T-cell (primary cell): ENCODE data around the gene RSPRY1. TPM values are rescaled to one million over a fixed set of nuclear protein-coding genes. Genes with fewer than 3 reads are reported as not detected.

Experiments
- ATAC-seq, 4 experiments: fragments of 200-7000 bp in 3 of 4; fragments of 150-1000 bp in 1 of 4; cut with Tn5 transposase; replicated peaks in 1 of 4; 1 replicate in 3 of 4; 2 replicates in 1 of 4; pipeline ENCODE4 v1.10.0; 2021; ENCODE audit warnings: moderate library complexity in 3 of 4, mild to moderate bottlenecking in 2 of 4, moderate number of reproducible peaks in 1 of 4
- CTCF ChIA-PET, 2 donors: fragments of 300-600 bp; sonication (Branson Sonifier 250); formaldehyde crosslinking; loops; one replicate each; lab custom pipeline; 2022; ENCODE audit warnings: antibody characterized with exemption in 2 of 2; lab: Charles Lee
- POLR2A ChIA-PET, 2 donors: fragments of 300-600 bp; sonication (Branson Sonifier 250); formaldehyde crosslinking; loops; one replicate each; lab custom pipeline; 2022; ENCODE audit warnings: antibody characterized with exemption in 2 of 2; lab: Charles Lee
- DNase-seq, 35 experiments: peaks; one replicate each; pipeline versions ENCODE4 v3.0.0 to v3.0.0-alpha.2; 2013 to 2023
- H3K27ac ChIP-seq: one replicate; pipeline ENCODE4 v1.5.1; 2013; ENCODE audit warnings: low read length
- H3K27me3 ChIP-seq, 2 experiments: replicated peaks in 1 of 2; 1 replicate in 1 of 2; 2 replicates in 1 of 2; pipeline versions ENCODE4 v1.6.1 to v1.7.0; 2013; ENCODE audit warnings: low read length in 1 of 2, mixed read lengths in 1 of 2; ENCODE audit not compliant: control insufficient read depth in 2 of 2, insufficient read depth in 2 of 2; ENCODE audit errors: extremely low read depth in 1 of 2
- H3K36me3 ChIP-seq, 2 donors: 1 replicate in 1 of 2; 2 replicates in 1 of 2; pipeline versions ENCODE4 v1.6.1 to v1.7.0; 2013; ENCODE audit warnings: low read length in 1 of 2; ENCODE audit not compliant: control insufficient read depth in 2 of 2, insufficient read depth in 1 of 2; ENCODE audit errors: extremely low read depth in 1 of 2
- H3K4me1 ChIP-seq, 2 experiments: 1 replicate in 1 of 2; 2 replicates in 1 of 2; pipeline versions ENCODE4 v1.6.1 to v1.7.0; 2013; ENCODE audit warnings: low read length in 2 of 2, mixed read lengths in 1 of 2; ENCODE audit not compliant: insufficient read depth in 2 of 2, control insufficient read depth in 1 of 2; ENCODE audit errors: extremely low read depth in 1 of 2
- H3K4me3 ChIP-seq, 2 donors: 1 replicate in 1 of 2; 2 replicates in 1 of 2; pipeline versions ENCODE4 v1.5.1 to v1.7.0; 2013; ENCODE audit warnings: mild to moderate bottlenecking in 2 of 2, low read length in 1 of 2, moderate library complexity in 1 of 2; ENCODE audit not compliant: control insufficient read depth in 1 of 2; ENCODE audit errors: extremely low read depth in 1 of 2
- H3K9me3 ChIP-seq: 2 replicates; pipeline ENCODE4 v1.7.0; 2013
- H3K27ac Mint-ChIP-seq, 2 donors: one replicate each; pipeline ENCODE4 v1.8.0; 2020 to 2021; ENCODE audit warnings: mild to moderate bottlenecking in 2 of 2, mixed read lengths in 2 of 2
- H3K27me3 Mint-ChIP-seq, 2 donors: one replicate each; pipeline ENCODE4 v1.8.0; 2021 to 2022; ENCODE audit warnings: mixed read lengths in 2 of 2
- H3K36me3 Mint-ChIP-seq: one replicate; pipeline ENCODE4 v1.8.0; 2021; ENCODE audit warnings: mixed read lengths
- H3K4me1 Mint-ChIP-seq, 3 donors: one replicate each; pipeline ENCODE4 v1.8.0; 2020 to 2022; ENCODE audit warnings: mixed read lengths in 3 of 3, mild to moderate bottlenecking in 1 of 3
- H3K4me3 Mint-ChIP-seq, 3 donors: one replicate each; pipeline ENCODE4 v1.8.0; 2020 to 2022; ENCODE audit warnings: mild to moderate bottlenecking in 3 of 3, mixed read lengths in 3 of 3, moderate library complexity in 3 of 3
- H3K9me3 Mint-ChIP-seq, 3 donors: one replicate each; pipeline ENCODE4 v1.8.0; 2020 to 2022; ENCODE audit warnings: mixed read lengths in 3 of 3
- WGBS: methylation state at CpG from one replicate; pipeline ENCODE4 v1.1.5; 2013; ENCODE audit warnings: missing lambda C conversion rate; ENCODE audit not compliant: insufficient coverage; 5-methylcytosine and 5-hydroxymethylcytosine counted together
- total RNA-seq, 35 experiments: library from RNA in 6 of 35; stranded (reverse) in 6 of 35; fragments of 120-200 nt in 1 of 35; gene quantifications; one replicate each; pipeline versions ENCODE4 v1.2.1 to v1.2.4 and lab custom pipeline; 2013 to 2026

RSPRY1 gene
- total RNA-seq, 5 donors from 2014 or later (not counting 1 experiment from before 2014, with no cell fraction given), result 25.0 to 32.0 (median 28.2) TPM

DNA sequence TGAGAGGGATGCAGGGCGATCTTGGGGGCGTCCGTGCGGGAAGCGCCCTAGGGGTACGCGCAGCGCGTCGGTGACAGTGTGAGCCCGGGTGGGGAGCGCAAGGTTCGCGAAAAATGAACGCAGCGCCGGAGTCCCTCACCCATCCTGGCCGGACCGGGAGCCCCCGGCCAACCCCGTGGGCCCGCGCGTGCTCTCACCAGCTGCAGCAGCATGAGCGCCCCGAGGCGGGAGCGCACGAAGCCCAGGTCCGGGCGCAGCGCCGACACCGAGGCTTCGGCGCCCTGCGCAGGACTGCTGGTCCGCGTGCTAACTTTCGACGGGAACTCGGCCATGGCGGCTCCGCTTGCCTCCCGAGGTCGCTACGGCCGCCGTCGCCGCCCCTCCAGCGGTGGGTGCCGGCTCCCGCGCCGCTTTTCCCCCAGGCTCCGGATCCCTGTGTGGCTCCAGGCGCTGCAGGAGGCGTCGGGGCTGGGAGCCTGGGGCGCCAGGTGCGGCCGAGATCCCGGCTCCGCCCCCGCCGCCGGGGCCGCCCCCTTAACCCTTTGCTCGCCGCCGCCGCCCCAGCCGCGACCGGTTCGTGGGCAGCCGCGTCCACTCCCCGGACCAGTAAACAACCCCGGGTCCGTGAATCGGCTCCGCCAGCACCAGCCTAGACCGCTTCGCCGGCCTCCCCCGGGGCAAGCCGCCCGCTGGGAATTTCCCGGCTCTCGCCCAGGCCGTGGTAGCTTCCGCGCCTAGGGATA, 98.3 kb downstream of the RSPRY1 start, which contains the start of gene PLLP:
Gene PLLP, minus strand, starts transcription at position 464 of the 743 bp plus-strand sequence. Its CDS starts 132 bp downstream, at position 332.
- H3K27ac Mint-ChIP-seq, result no peak within 1 kb of the TSS
- no peaks in the 10 kb centered on the region for H3K36me3 Mint-ChIP-seq
- H3K27me3 ChIP-seq, result peaks cover 0 to 38% of the 10 kb centered on the region in 2 experiments
- H3K36me3 ChIP-seq, result no peaks in the 10 kb centered on the region
- H3K9me3 Mint-ChIP-seq, result no peaks in the 10 kb centered on the region
- POLR2A ChIA-PET, result no interaction called here
- H3K4me3 ChIP-seq, result peak within 1 kb of the TSS; percentile 54 to 67
- 4% methylated on average over 95 of the region's 95 CpGs for WGBS
- H3K4me1 ChIP-seq, result peaks cover 5 to 22% of the 10 kb centered on the region in 2 experiments
- CTCF ChIA-PET, result no interaction called here
- peaks cover 0 to 14% of the 10 kb centered on the region in 2 donors for H3K27me3 Mint-ChIP-seq
- H3K4me1 Mint-ChIP-seq, result peaks cover 29 to 42% (median 40%) of the 10 kb centered on the region in 3 donors
- DNase-seq (peak in 15 of 35 experiments; percentile 21 to 60 (median 39)), ATAC-seq (peak; percentile 71 to 78 (median 75))
- H3K27ac ChIP-seq, result no peak within 1 kb of the TSS
- peak within 1 kb of the TSS; percentile 71 to 89 (median 77) for H3K4me3 Mint-ChIP-seq
- H3K9me3 ChIP-seq, result no peaks in the 10 kb centered on the region

- 0% methylated on average over 11 of the region's 22 CpGs for WGBS
- Mint-ChIP-seq H3K27me3 (peaks cover 0 to 14% of the 10 kb centered on the region in 2 donors), H3K27ac (no peak overlapping the region), H3K4me1 (peaks cover 28 to 38% (median 36%) of the 10 kb centered on the region in 3 donors), H3K36me3 (no peaks in the 10 kb centered on the region), H3K4me3 (peak overlapping the region; percentile 68 to 89 (median 77)), H3K9me3 (no peaks in the 10 kb centered on the region)
- CTCF ChIA-PET, result no interaction called here
- Histone ChIP-seq H3K36me3 (no peaks in the 10 kb centered on the region), H3K27ac (no peak overlapping the region), H3K27me3 (peaks cover 0 to 38% of the 10 kb centered on the region in 2 experiments), H3K9me3 (no peaks in the 10 kb centered on the region), H3K4me1 (peaks cover 2 to 19% of the 10 kb centered on the region in 2 experiments), H3K4me3 (peak overlapping the region; percentile 54 to 67)
- ATAC-seq (peak in 2 of 4 experiments; percentile 32 to 47), DNase-seq (no peak)
- POLR2A ChIA-PET, result no interaction called here
Measured at GRCh38 chr16:57284952-57285363, 98.8 kb downstream of the RSPRY1 start.

DNA sequence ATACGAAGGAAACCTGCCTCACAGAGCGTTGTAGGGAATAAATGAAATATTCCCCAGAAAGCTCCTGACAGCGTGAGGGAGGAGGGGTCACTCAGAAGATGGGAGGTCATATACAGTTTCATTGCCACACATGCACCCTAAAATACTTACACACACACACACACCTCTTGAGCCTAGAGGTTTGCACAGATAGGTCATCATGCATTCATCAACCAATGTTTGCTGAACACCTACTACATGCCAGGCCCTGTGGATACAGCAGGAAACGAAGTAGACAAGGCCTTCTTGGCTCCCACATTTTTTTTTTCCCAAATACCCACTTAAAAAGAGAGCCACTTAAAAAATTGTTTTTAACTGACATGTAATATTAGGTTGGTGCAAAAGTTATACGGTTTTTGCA, 99.2 kb downstream of the RSPRY1 start:
- WGBS, result no CpG with 5 or more reads among the region's 5 CpGs
- H3K27ac Mint-ChIP-seq, result no peak overlapping the region
- Histone ChIP-seq H3K36me3 (no peaks in the 10 kb centered on the region), H3K4me1 (peaks cover 0 to 19% of the 10 kb centered on the region in 2 experiments), H3K27ac (no peak overlapping the region), H3K4me3 (peak overlapping the region in 1 of 2 donors; percentile 54), H3K9me3 (no peaks in the 10 kb centered on the region), H3K27me3 (peaks cover 0 to 38% of the 10 kb centered on the region in 2 experiments)
- POLR2A ChIA-PET, result no interaction called here
- no peak for ATAC-seq
- no peaks in the 10 kb centered on the region for H3K9me3 Mint-ChIP-seq
- peaks cover 0 to 14% of the 10 kb centered on the region in 2 donors for H3K27me3 Mint-ChIP-seq
- CTCF ChIA-PET, result no interaction called here
- peaks cover 24 to 34% (median 32%) of the 10 kb centered on the region in 3 donors for H3K4me1 Mint-ChIP-seq
- H3K4me3 Mint-ChIP-seq, result peak overlapping the region; percentile 43 to 89 (median 68)
- no peaks in the 10 kb centered on the region for H3K36me3 Mint-ChIP-seq
- no peak for DNase-seq

DNA sequence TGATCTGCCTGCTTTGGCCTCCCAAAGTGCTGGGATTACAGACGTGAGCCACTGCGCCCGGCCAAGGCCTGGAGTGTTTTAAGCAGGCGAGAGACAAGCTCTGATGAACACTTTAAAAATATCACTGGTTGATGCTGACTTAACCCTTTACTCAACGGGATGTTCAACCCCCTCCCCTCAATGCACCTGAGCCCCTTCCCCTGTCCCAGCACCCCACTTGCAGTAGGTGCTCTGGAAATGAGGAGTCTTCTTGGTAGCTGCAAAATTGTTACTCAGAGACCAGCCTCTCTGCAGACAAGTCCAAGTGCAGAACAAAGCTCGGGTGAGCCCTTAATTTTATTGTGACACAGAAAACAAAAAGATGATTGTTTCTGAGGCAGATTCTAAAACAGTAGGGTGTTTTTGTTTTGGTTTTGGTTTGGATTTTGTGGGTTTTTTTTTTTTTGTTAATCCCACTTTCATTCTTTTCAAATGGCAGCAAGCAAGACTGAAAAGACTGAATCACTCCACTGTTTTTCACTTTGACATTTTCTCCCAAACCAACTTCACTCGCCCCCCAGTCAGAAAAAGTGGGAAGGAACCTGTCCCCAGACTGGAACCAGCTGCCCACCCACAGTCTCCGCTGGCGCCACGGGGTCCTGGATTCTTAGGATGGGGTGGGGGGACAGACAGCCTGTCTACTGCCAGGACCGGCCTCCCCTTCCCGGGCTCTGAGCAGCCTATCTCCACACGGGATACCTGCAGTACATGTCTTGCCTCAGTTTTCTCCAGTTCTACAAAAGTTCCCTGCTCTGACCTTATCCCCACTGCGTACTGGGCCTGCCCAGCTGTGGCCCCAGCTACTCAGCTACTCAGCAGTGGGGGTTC, 103.5 kb downstream of the RSPRY1 start:
- Mint-ChIP-seq H3K4me3 (no peak overlapping the region), H3K4me1 (peaks cover 2 to 6% (median 5%) of the 10 kb centered on the region in 3 donors), H3K9me3 (no peaks in the 10 kb centered on the region), H3K27me3 (peaks cover 0 to 4% of the 10 kb centered on the region in 2 donors), H3K36me3 (no peaks in the 10 kb centered on the region), H3K27ac (peak overlapping the region in 1 of 2 donors; percentile 11)
- ATAC-seq (no peak), DNase-seq (no peak)
- Histone ChIP-seq H3K27ac (no peak overlapping the region), H3K27me3 (peaks cover 0 to 17% of the 10 kb centered on the region in 2 experiments), H3K36me3 (no peaks in the 10 kb centered on the region), H3K4me1 (peaks cover 0 to 8% of the 10 kb centered on the region in 2 experiments), H3K4me3 (no peak overlapping the region), H3K9me3 (no peaks in the 10 kb centered on the region)
- CTCF ChIA-PET, result no interaction called here
- WGBS, result 100% methylated on average over 5 of the region's 14 CpGs
- POLR2A ChIA-PET, result no interaction called here

Other genes starting within 250 kb of the RSPRY1 start
- gene CETP, start 224.4 kb upstream of the RSPRY1 start, total RNA-seq, result under 1 TPM in 3 of 5 donors, not detected in 2; 0.18 to 0.25 (median 0.19) TPM
- gene NLRC5, start 196.8 kb upstream of the RSPRY1 start, total RNA-seq, result 100 to 1,000 TPM; 390 to 711 (median 496) TPM
- 1 to 10 TPM; 5.5 to 9.3 (median 6.1) TPM for gene CPNE2, start 93.7 kb upstream of the RSPRY1 start, total RNA-seq
- 100 to 1,000 TPM; 132 to 145 (median 144) TPM for gene PSME3IP1, start 290 bp upstream of the RSPRY1 start, total RNA-seq
- gene ARL2BP, start 58.9 kb downstream of the RSPRY1 start, total RNA-seq, result 10 to 100 TPM; 34.6 to 62.2 (median 48.4) TPM
- gene PLLP, start 98.3 kb downstream of the RSPRY1 start, total RNA-seq, result 1 to 10 TPM; 1.4 to 4.3 (median 3.3) TPM
- gene CCL22, start 172.5 kb downstream of the RSPRY1 start, total RNA-seq, result 10 to 100 TPM in 3 of 5 donors, not detected in 2; 13.0 to 27.3 (median 13.0) TPM
- under 1 TPM in 3 of 5 donors, not detected in 2; 0.13 to 0.18 (median 0.16) TPM for gene CX3CL1, start 186.2 kb downstream of the RSPRY1 start, total RNA-seq
- 1 to 10 TPM in 2 of 5 donors, under 1 TPM in 1, not detected in 2; 0.93 to 1.2 (median 1.2) TPM for gene CCL17, start 218.4 kb downstream of the RSPRY1 start, total RNA-seq